Endothelial cell (in vitro differentiated cells): ENCODE results near the gene SC5D. TPM values are rescaled to one million over a fixed set of nuclear protein-coding genes. Genes with fewer than 3 reads are reported as not detected.

Experiments used
- DNase-seq: peaks from one replicate; pipeline ENCODE4 v3.0.0; 2021; ENCODE audit warnings: low spot score
- H3K27ac Mint-ChIP-seq: one replicate; pipeline ENCODE4 v1.8.0; 2021; ENCODE audit warnings: mixed read lengths, inconsistent platforms; ENCODE audit not compliant: unreplicated experiment
- H3K27me3 Mint-ChIP-seq: one replicate; pipeline ENCODE4 v1.8.0; 2021; ENCODE audit warnings: mild to moderate bottlenecking, moderate library complexity, mixed read lengths, inconsistent platforms; ENCODE audit not compliant: unreplicated experiment
- H3K36me3 Mint-ChIP-seq: one replicate; pipeline ENCODE4 v1.8.0; 2021; ENCODE audit warnings: mild to moderate bottlenecking, low read depth, mixed read lengths, inconsistent platforms; ENCODE audit not compliant: unreplicated experiment
- H3K4me1 Mint-ChIP-seq: one replicate; pipeline ENCODE4 v1.8.0; 2021; ENCODE audit warnings: mild to moderate bottlenecking, mixed read lengths, inconsistent platforms; ENCODE audit not compliant: unreplicated experiment
- H3K4me3 Mint-ChIP-seq: one replicate; pipeline ENCODE4 v1.8.0; 2021; ENCODE audit warnings: mild to moderate bottlenecking, mixed read lengths, inconsistent platforms; ENCODE audit not compliant: unreplicated experiment
- H3K9me3 Mint-ChIP-seq: one replicate; pipeline ENCODE4 v1.8.0; 2021; ENCODE audit warnings: mixed read lengths, inconsistent platforms; ENCODE audit not compliant: unreplicated experiment
- CTCF ChIP-seq: fragments of 200-600 bp; sonication (generic); IDR thresholded peaks from one replicate; pipeline ENCODE4 v1.5.0; 2021; ENCODE audit warnings: antibody characterized with exemption; ENCODE audit not compliant: unreplicated experiment
- total RNA-seq: library from RNA; stranded (reverse); fragmentation: NEBNext Ultra II Directional; extraction: Animal tissue kit (Norgen Biotek cat#: 25700); gene quantifications from one replicate; pipeline ENCODE4 v1.2.1, GENCODE V29; 2021; ENCODE audit not compliant: unreplicated experiment

The SC5D gene
- total RNA-seq, 1 donor from 2014 or later = 88.8 TPM

- Mint-ChIP-seq H3K36me3 (peaks cover 27% of the 10 kb centered on the region), H3K27me3 (no peaks in the 10 kb centered on the region), H3K27ac (no peak overlapping the region), H3K4me3 (no peak overlapping the region), H3K4me1 (peaks cover 4% of the 10 kb centered on the region), H3K9me3 (no peaks in the 10 kb centered on the region)
- no peak for TF ChIP-seq CTCF
- no peak for DNase-seq
Observed at GRCh38 chr11:121308816-121309215, 16.2 kb downstream of the SC5D start.

GRCh38 chr11:121309688-121310087, 17.1 kb downstream of the SC5D start:
- peaks cover 27% of the 10 kb centered on the region for H3K36me3 Mint-ChIP-seq

GRCh38 chr11:121310908-121311307, 18.3 kb downstream of the SC5D start:
- TF ChIP-seq CTCF = no peak
- H3K4me3 Mint-ChIP-seq = no peak overlapping the region
- DNase-seq = no peak
- peaks cover 8% of the 10 kb centered on the region for H3K4me1 Mint-ChIP-seq
- peaks cover 23% of the 10 kb centered on the region for H3K36me3 Mint-ChIP-seq
- H3K9me3 Mint-ChIP-seq = no peaks in the 10 kb centered on the region
- H3K27ac Mint-ChIP-seq = no peak overlapping the region
- H3K27me3 Mint-ChIP-seq = no peaks in the 10 kb centered on the region

More at GRCh38 chr11:121309688-121310087, 17.1 kb downstream of the SC5D start:
- no peak for TF ChIP-seq CTCF
- H3K27me3 Mint-ChIP-seq = no peaks in the 10 kb centered on the region
- H3K9me3 Mint-ChIP-seq = no peaks in the 10 kb centered on the region
- H3K4me1 Mint-ChIP-seq = peaks cover 4% of the 10 kb centered on the region
- H3K4me3 Mint-ChIP-seq = no peak overlapping the region
- H3K27ac Mint-ChIP-seq = no peak overlapping the region
- DNase-seq = no peak

- DNase-seq = no peak
- TF ChIP-seq CTCF = no peak
- H3K9me3 Mint-ChIP-seq = no peaks in the 10 kb centered on the region
- no peak overlapping the region for H3K4me3 Mint-ChIP-seq
- H3K36me3 Mint-ChIP-seq = peaks cover 20% of the 10 kb centered on the region
- H3K27ac Mint-ChIP-seq = no peak overlapping the region
- H3K27me3 Mint-ChIP-seq = no peaks in the 10 kb centered on the region
- peaks cover 11% of the 10 kb centered on the region for H3K4me1 Mint-ChIP-seq
Observed at GRCh38 chr11:121311373-121311772, 18.8 kb downstream of the SC5D start.

- Mint-ChIP-seq H3K27me3 (no peaks in the 10 kb centered on the region), H3K27ac (no peak overlapping the region), H3K36me3 (peaks cover 12% of the 10 kb centered on the region), H3K9me3 (no peaks in the 10 kb centered on the region), H3K4me1 (peaks cover 11% of the 10 kb centered on the region), H3K4me3 (no peak overlapping the region)
- no peak for DNase-seq
- no peak for TF ChIP-seq CTCF
Observed at GRCh38 chr11:121312483-121312882, 19.9 kb downstream of the SC5D start.
